IPS DF 6.9 (cell line): ENCODE measurements around the gene ICAM2.

Source experiments
- DNase-seq: peaks from one replicate; pipeline ENCODE4 v3.0.0-alpha.2; 2013; ENCODE audit warnings: low read depth, low spot score
- H3K27ac ChIP-seq: one replicate; pipeline ENCODE4 v1.5.1; 2013; ENCODE audit warnings: low read length, control low read depth
- H3K27me3 ChIP-seq: 2 replicates; pipeline ENCODE4 v1.6.1; 2013; ENCODE audit warnings: mild to moderate bottlenecking, low read length; ENCODE audit not compliant: control insufficient read depth, insufficient read depth
- H3K36me3 ChIP-seq: 2 replicates; pipeline ENCODE4 v1.6.1; 2013; ENCODE audit warnings: low read length; ENCODE audit not compliant: control insufficient read depth, insufficient read depth
- H3K4me1 ChIP-seq: 2 replicates; pipeline ENCODE4 v1.6.1; 2013; ENCODE audit warnings: low read length; ENCODE audit not compliant: control insufficient read depth, insufficient read depth
- H3K4me3 ChIP-seq: 2 replicates; pipeline ENCODE4 v1.5.1; 2013; ENCODE audit warnings: mild to moderate bottlenecking, low read length
- H3K9me3 ChIP-seq: 2 replicates; pipeline ENCODE4 v1.6.1; 2013; ENCODE audit warnings: low read length, inconsistent platforms; ENCODE audit not compliant: control insufficient read depth, insufficient read depth
- WGBS: extraction: QIAGEN DNeasy Blood & Tissue Kit; methylation state at CpG from one replicate; pipeline ENCODE4 v1.1.7; 2013; ENCODE audit warnings: mixed read lengths, missing lambda C conversion rate; ENCODE audit not compliant: insufficient read length, insufficient coverage; 5-methylcytosine and 5-hydroxymethylcytosine counted together

The ICAM2 gene

DNA sequence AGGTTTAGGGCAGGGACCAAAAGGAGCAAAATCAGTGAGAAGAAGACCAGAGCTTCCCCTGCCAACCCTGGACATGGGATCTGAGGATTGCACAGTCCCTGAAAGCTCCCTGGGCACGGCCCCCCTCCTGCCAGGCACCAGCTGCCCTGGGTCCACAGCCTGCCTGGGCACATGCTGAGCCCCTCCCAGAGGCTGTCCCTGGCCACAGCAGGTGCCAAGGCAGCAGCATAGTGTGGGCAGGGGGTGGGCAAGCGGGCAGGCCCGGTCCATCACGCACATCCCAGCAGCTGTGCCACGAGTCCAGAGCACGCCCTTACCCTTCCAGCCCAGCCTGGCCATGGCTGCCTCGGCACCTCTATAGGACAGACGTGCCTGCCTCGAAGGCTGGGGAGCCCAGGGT lies 60.4 kb downstream of the ICAM2 start:
- WGBS, result no CpG with 5 or more reads among the region's 9 CpGs
- Histone ChIP-seq H3K27ac (no peak overlapping the region), H3K4me3 (no peak overlapping the region), H3K36me3 (no peaks in the 10 kb centered on the region), H3K27me3 (no peaks in the 10 kb centered on the region), H3K4me1 (peaks cover 9% of the 10 kb centered on the region), H3K9me3 (no peaks in the 10 kb centered on the region)
- no peak for DNase-seq

DNA sequence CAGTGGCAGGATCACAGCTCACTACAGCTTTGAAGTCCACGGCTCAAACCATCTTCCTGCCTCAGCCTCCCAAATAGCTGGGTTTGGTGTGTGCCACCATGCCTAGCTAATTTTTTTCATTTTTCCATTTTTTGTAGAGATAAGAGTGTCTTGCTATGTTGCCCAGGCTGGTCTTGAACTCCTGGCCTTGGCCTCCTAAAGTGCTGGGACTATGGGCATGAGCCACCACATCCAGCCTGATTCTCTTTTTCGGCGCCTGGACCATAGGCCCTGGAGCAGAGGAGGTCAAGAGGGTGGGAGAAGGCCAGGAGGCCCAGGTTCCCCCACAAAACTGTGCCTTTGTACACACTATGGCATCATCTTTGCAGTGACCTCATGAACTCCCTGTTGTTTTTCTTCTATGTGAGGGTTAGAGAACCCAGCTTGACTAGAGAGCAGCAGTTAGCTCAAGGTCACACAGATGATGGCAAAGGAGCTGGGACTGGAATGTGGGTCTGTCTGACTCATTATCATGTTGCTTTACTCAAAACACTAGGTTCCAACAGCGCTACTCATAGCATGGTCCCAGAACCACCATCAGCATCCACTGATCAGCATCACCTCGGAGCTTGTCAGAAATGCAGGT lies 64.0 kb downstream of the ICAM2 start:
- no CpG with 5 or more reads among the region's 5 CpGs for WGBS
- Histone ChIP-seq H3K27me3 (no peaks in the 10 kb centered on the region), H3K27ac (no peak overlapping the region)

DNA sequence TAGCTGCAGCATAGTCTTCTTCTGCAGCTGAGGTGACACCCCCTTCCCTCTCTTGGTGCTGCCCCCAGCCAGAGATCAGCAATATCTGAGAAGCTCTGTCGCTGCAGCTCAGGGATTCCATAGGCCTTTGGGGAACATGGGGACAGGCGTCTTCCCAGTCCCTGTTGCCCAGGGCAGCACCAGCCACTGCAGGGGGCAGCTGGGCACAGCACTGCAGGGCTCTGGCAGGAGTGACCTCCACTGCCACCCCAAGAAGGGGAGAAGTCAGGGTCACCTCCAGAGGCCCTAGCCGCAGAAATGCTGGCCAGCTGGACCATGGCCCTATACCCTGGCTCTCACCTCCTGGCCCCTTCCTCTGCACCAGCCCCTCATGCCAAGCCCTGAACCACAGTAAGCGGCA lies 64.6 kb downstream of the ICAM2 start:
- Histone ChIP-seq H3K27ac (no peak overlapping the region), H3K4me1 (peaks cover 5% of the 10 kb centered on the region)
- DNase-seq, result no peak

More for the DNA sequence above, 64.0 kb downstream of the ICAM2 start:
- Histone ChIP-seq H3K4me3 (no peak overlapping the region), H3K36me3 (no peaks in the 10 kb centered on the region), H3K4me1 (peaks cover 5% of the 10 kb centered on the region), H3K9me3 (no peaks in the 10 kb centered on the region)
- DNase-seq, result no peak

DNA sequence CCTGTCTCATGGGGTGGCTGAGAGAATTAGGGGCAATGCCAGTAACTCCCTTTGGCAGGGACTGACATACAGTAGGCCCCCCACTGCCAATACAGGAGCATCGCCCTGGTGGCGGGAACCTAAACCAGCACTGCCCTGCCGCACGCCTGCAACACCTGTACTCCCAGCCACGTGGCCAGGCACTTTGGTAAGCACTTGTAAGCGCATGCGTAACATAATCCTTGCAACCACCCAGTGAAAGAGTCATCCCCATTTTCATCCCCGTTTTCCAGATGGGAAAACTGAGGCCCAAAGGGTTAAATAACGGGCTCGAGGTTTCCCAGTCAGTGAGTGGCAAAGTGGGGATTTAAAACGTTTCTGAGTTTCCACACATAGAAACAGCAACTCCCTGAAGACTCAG lies 65.2 kb downstream of the ICAM2 start:
- DNase-seq, result no peak
- WGBS, result no CpG with 5 or more reads among the region's 11 CpGs
- no peaks in the 10 kb centered on the region for H3K27me3 ChIP-seq
- H3K4me3 ChIP-seq, result no peak overlapping the region
- no peak overlapping the region for H3K27ac ChIP-seq
- H3K4me1 ChIP-seq, result peaks cover 3% of the 10 kb centered on the region
- H3K9me3 ChIP-seq, result no peaks in the 10 kb centered on the region
- H3K36me3 ChIP-seq, result no peaks in the 10 kb centered on the region

More for the DNA sequence above, 64.6 kb downstream of the ICAM2 start:
- no peaks in the 10 kb centered on the region for H3K36me3 ChIP-seq
- H3K27me3 ChIP-seq, result no peaks in the 10 kb centered on the region
- H3K4me3 ChIP-seq, result no peak overlapping the region
- H3K9me3 ChIP-seq, result no peaks in the 10 kb centered on the region
- WGBS, result no CpG with 5 or more reads among the region's 4 CpGs

DNA sequence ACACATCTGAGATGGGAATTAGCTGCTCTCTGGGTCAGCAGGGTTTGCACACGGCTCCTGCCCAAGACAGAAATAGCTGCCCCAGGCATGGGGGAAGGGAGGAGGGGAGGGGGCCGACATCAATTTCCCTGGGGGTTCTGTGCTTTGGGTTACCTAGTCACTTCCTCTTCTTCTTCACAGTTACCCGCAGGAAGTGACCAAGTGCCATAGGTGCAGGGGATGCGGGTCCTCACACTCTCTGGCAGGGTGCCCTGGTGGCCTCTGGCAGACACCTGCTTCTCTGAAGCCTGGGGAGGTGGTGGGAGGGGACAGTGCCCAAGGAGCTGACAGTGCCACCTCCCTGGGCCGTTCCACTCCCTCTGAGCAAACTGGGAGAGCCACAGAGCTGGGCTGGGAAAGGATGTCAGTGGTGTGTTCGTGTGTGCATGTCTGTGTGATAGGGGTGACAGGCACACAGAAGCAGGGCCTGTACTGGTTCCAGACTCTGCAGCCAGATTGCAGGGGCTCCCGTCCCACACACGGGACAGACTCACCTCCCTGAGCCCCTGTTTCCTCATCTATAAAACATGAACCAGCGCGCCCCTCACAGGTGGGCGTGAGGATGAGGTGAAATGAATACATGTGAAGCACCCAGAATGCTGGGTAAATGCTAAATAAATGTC lies 65.9 kb downstream of the ICAM2 start:
- no peaks in the 10 kb centered on the region for H3K27me3 ChIP-seq
- H3K36me3 ChIP-seq, result no peaks in the 10 kb centered on the region
- H3K9me3 ChIP-seq, result no peaks in the 10 kb centered on the region
- no peak overlapping the region for H3K27ac ChIP-seq
- H3K4me3 ChIP-seq, result no peak overlapping the region
- WGBS, result no CpG with 5 or more reads among the region's 11 CpGs
- no peak for DNase-seq
- no peaks in the 10 kb centered on the region for H3K4me1 ChIP-seq
